Suprapubic skin (tissue), 4 donors: ENCODE measurements around the gene PLA2G15.

Experiments
- CTCF ChIP-seq, 2 donors: fragments of 200-600 bp in 1 of 2; fragments of 450-650 bp in 1 of 2; sonication (generic) in 1 of 2; IDR thresholded peaks; one replicate each; pipeline ENCODE4 v1.5.1; 2016 to 2019; ENCODE audit warnings: antibody characterized with exemption in 2 of 2, mild to moderate bottlenecking in 1 of 2, moderate library complexity in 1 of 2
- EP300 ChIP-seq: sonication (generic); formaldehyde crosslinking; IDR thresholded peaks from one replicate; pipeline ENCODE4 v1.6.1; 2017; ENCODE audit warnings: antibody characterized with exemption
- POLR2A ChIP-seq, 2 donors: fragments of 450-650 bp; IDR thresholded peaks; one replicate each; pipeline ENCODE4 v1.6.1; 2017; ENCODE audit warnings: antibody characterized with exemption in 2 of 2, mild to moderate bottlenecking in 2 of 2, moderate library complexity in 2 of 2
- POLR2AphosphoS5 ChIP-seq, 3 donors: sonication (generic); formaldehyde crosslinking; IDR thresholded peaks; one replicate each; pipeline ENCODE4 v1.6.1; 2017; ENCODE audit warnings: antibody characterized with exemption in 3 of 3

- no peak for TF ChIP-seq CTCF (IDR thresholded peaks at IDR 0.05)
- no peak for TF ChIP-seq POLR2AphosphoS5 (IDR thresholded peaks at IDR 0.05)
- no peak for TF ChIP-seq POLR2A (IDR thresholded peaks at IDR 0.05)
- TF ChIP-seq EP300 = no peak
Observed at GRCh38 chr16:68215302-68215701, 29.9 kb upstream of the PLA2G15 start.
